ENCODE results near the gene MICAL1. TPM values are rescaled to one million over a fixed set of nuclear protein-coding genes. Genes with fewer than 3 reads are reported as not detected.

Gene MICAL1
- total RNA-seq, 6 donors from 2014 or later: 61.7 to 268 (median 78.3) TPM

DNA sequence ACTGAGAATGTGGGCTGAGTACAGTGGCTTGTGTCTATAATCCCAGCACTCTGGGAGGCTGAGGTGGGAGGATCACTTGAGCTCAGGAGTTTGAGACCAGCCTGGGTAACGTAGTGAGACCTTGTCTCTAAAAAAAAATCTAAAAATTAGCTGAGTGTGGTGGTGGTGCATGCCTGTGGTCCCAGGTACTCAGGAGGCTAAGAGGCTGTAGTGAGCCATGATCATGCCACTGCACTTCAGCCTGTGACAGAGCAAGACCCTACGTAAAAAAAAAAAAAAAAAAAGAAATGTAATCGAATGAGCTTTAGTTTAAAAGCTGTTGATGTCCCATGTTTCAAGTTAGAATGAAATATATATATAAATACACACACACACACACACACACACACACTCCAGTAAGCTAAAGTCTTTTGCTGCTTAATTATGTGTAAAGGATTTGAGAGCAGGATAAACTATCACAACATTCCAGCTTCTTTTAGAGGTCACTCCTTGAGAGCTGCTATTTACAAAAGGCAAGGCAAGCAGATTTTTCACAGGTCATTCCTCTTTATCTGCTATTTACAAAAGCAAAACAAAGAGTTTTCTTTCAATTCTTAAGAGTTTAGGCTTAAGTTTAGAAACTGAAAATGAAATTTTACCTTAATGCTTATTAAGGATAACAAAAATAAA is 4.7 kb upstream of the MICAL1 start:
- Histone ChIP-seq H3K4me1 (peaks cover 10 to 27% (median 25%) of the 10 kb centered on the region in 4 donors), H3K4me3 (no peak overlapping the region), H3K27me3 (no peaks in the 10 kb centered on the region), H3K36me3 (peaks cover 0 to 37% (median 3%) of the 10 kb centered on the region in 4 donors), H3K9me3 (no peaks in the 10 kb centered on the region), H3K27ac (peak overlapping the region; percentile 1 to 53 (median 44))
- DNase-seq (no peak), ATAC-seq (ENCODE audit: low FRiP score in 2 of 2) (no peak)
- 60 to 64% methylated on average over 3 of the region's 3 CpGs for WGBS, 2 donors
- TF ChIP-seq POLR2AphosphoS5 (IDR thresholded peaks at IDR 0.05) (no peak), EP300 (IDR thresholded peaks at IDR 0.05) (no peak), POLR2A (IDR thresholded peaks at IDR 0.05) (no peak)
- TF ChIP-seq, protein P1, sequence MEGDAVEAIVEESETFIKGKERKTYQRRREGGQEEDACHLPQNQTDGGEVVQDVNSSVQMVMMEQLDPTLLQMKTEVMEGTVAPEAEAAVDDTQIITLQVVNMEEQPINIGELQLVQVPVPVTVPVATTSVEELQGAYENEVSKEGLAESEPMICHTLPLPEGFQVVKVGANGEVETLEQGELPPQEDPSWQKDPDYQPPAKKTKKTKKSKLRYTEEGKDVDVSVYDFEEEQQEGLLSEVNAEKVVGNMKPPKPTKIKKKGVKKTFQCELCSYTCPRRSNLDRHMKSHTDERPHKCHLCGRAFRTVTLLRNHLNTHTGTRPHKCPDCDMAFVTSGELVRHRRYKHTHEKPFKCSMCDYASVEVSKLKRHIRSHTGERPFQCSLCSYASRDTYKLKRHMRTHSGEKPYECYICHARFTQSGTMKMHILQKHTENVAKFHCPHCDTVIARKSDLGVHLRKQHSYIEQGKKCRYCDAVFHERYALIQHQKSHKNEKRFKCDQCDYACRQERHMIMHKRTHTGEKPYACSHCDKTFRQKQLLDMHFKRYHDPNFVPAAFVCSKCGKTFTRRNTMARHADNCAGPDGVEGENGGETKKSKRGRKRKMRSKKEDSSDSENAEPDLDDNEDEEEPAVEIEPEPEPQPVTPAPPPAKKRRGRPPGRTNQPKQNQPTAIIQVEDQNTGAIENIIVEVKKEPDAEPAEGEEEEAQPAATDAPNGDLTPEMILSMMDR (IDR thresholded peaks at IDR 0.05): no peak

GRCh38 chr6:109458774-109459531 is 3.4 kb upstream of the MICAL1 start:
- peak overlapping the region; percentile 1 to 84 (median 8) for H3K27ac ChIP-seq

DNA sequence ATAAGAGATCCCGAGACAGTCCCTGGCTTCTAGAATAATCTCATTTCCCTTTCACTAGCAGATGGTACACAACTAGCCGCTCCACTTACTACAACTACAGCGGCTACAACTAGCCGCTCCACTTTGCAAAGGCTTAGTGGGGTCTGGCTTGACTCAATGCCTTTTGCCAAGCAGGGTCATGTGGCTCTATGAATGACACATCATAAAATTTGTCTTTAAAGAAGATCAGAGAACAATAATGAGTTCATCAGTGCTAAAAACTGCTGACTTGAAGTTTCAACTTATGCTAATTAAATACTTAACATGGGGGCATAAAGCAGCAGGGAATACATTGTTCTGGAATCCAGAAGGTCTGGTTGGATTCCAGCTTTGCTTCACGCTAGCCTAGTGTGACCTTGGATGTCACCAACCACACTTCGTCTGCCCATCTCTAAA is 2.0 kb upstream of the MICAL1 start:
- no peak for ATAC-seq (ENCODE audit: low FRiP score in 2 of 2)
- Histone ChIP-seq H3K4me3 (no peak overlapping the region), H3K36me3 (peaks cover 0 to 23% (median 0%) of the 10 kb centered on the region in 4 donors), H3K27me3 (no peaks in the 10 kb centered on the region), H3K27ac (peak overlapping the region; percentile 84 to 93 (median 86)), H3K4me1 (peaks cover 30 to 45% (median 36%) of the 10 kb centered on the region in 4 donors), H3K9me3 (no peaks in the 10 kb centered on the region)
- no peak for TF ChIP-seq POLR2AphosphoS5 (IDR thresholded peaks at IDR 0.05)
- TF ChIP-seq, protein P1 (IDR thresholded peaks at IDR 0.05): no peak
- TF ChIP-seq EP300 (IDR thresholded peaks at IDR 0.05): no peak
- no peak for TF ChIP-seq POLR2A (IDR thresholded peaks at IDR 0.05)
- 87 to 88% methylated on average over 6 of the region's 6 CpGs for WGBS, 2 donors
- no peak for DNase-seq

More at GRCh38 chr6:109458774-109459531, 3.4 kb upstream of the MICAL1 start:
- DNase-seq (no peak), ATAC-seq (ENCODE audit: low FRiP score in 2 of 2) (no peak)
- Histone ChIP-seq H3K36me3 (peaks cover 0 to 26% (median 0%) of the 10 kb centered on the region in 4 donors), H3K4me3 (no peak overlapping the region), H3K4me1 (peaks cover 22 to 39% (median 32%) of the 10 kb centered on the region in 4 donors), H3K9me3 (no peaks in the 10 kb centered on the region), H3K27me3 (no peaks in the 10 kb centered on the region)
- 65 to 79% methylated on average over 5 of the region's 5 CpGs for WGBS, 2 donors
- TF ChIP-seq, protein P1 (IDR thresholded peaks at IDR 0.05): no peak
- TF ChIP-seq POLR2AphosphoS5 (IDR thresholded peaks at IDR 0.05) (peak in 1 of 2 donors; percentile 5), POLR2A (IDR thresholded peaks at IDR 0.05) (no peak)

- TF ChIP-seq POLR2AphosphoS5 (IDR thresholded peaks at IDR 0.05): peak; percentile 39 to 82
- peak in 2 of 4 donors; percentile 52 to 61 for TF ChIP-seq POLR2A (IDR thresholded peaks at IDR 0.05)
- TF ChIP-seq, protein P1 (IDR thresholded peaks at IDR 0.05): no peak
- no peak for TF ChIP-seq EP300 (IDR thresholded peaks at IDR 0.05)
- Histone ChIP-seq H3K4me1 (peaks cover 30 to 45% (median 36%) of the 10 kb centered on the region in 4 donors), H3K4me3 (peak overlapping the region in 3 of 4 donors; percentile 76 to 92 (median 79)), H3K27ac (peak overlapping the region; percentile 84 to 93 (median 86)), H3K27me3 (no peaks in the 10 kb centered on the region), H3K36me3 (peaks cover 0 to 24% (median 2%) of the 10 kb centered on the region in 4 donors), H3K9me3 (no peaks in the 10 kb centered on the region)
- DNase-seq: peak in 1 of 2 donors; percentile 83
- 57 to 62% methylated on average over 16 of the region's 16 CpGs for WGBS, 2 donors
- ATAC-seq (ENCODE audit: low FRiP score in 2 of 2): peak; percentile 56 to 64
Observed at GRCh38 chr6:109456710-109457561, 1.4 kb upstream of the MICAL1 start.
